NT2/D1 (cell line): Measurements from ENCODE around the gene ARHGEF11.

Experiments used
- SUZ12 ChIP-seq: IDR thresholded peaks from 2 replicates; pipeline ENCODE4 v1.6.1; 2011; ENCODE audit not compliant: insufficient read length, insufficient read depth; ENCODE audit errors: extremely low read depth
- YY1 ChIP-seq: IDR thresholded peaks from 2 replicates; pipeline ENCODE4 v1.6.1; 2011; ENCODE audit not compliant: insufficient read length, insufficient read depth
- ZNF274 ChIP-seq: IDR thresholded peaks from 2 replicates; pipeline ENCODE4 v1.6.1; 2011; ENCODE audit warnings: mild to moderate bottlenecking, low read depth, low read length

- TF ChIP-seq ZNF274 = no peak
- no peak for TF ChIP-seq YY1
- no peak for TF ChIP-seq SUZ12
These were observed 86.1 kb downstream of the ARHGEF11 start for GRCh38 chr1:156959414-156959813.
